ENCODE results near the gene APOOL. TPM values are rescaled to one million over a fixed set of nuclear protein-coding genes. Genes with fewer than 3 reads are reported as not detected.

The APOOL gene
- total and polyA plus RNA-seq, 7 experiments from 2014 or later: 6.1 to 14.8 (median 9.4) TPM

DNA sequence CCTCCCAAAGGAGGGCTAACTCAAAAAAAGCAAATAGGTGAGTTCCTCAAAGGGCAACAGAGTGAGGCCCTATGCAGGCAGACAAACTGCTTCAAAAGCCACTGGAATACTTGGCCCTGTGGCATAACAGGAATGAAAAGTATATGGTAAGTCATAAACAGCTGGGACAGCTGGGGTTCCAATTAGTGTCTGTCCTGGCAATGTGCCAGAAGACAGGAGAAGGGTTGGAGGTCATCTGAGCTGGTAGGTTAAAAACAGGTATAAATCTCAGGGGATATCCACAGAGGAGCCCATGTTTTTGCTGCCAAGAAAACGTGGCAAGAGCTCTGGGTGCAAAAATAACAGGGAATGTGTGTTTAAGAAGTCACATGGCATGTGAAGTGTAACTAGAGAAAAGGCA, 111.6 kb downstream of the APOOL start:
- H3K27me3 Mint-ChIP-seq: no peaks in the 10 kb centered on the region

DNA sequence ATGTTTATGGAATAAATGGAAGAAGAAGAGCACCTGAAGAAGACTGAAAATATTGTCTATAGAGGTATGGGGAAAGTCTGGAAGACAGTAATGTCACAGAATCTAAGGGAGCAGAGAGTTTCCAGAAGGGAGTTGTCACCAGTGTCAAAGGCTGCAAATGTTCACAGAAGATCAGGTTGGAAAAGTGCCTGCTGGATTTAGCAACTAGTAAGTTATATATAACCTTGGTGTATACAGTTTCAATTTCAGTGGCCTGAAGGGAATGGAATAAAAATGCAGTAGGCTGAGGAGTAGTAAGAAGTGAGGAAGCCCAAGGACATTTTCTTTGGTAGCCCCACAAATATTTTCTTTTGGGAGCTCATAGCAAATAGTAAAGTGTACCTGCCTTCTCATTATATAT, 132.7 kb downstream of the APOOL start:
- H3K9me3 ChIP-seq (ENCODE audit: control insufficient read depth in 2 of 3, low read length in 3 of 3): no peaks in the 10 kb centered on the region
- CTCF ChIA-PET: no interaction called here
- no peak overlapping the region for H3K27ac ChIP-seq (ENCODE audit: low read depth, low read length)
- no peaks in the 10 kb centered on the region for H3K4me1 ChIP-seq (ENCODE audit: control insufficient read depth in 2 of 2, insufficient read depth in 2 of 2, low read length in 2 of 2)
- Mint-ChIP-seq H3K27me3 (peaks cover 0 to 5% (median 2%) of the 10 kb centered on the region in 5 donors), H3K4me3 (no peak overlapping the region), H3K4me1 (no peaks in the 10 kb centered on the region), H3K9me3 (peaks cover 0 to 9% (median 0%) of the 10 kb centered on the region in 11 donors), H3K36me3 (no peaks in the 10 kb centered on the region), H3K27ac (no peak overlapping the region)
- no peak overlapping the region for H3K4me3 ChIP-seq (ENCODE audit: low read length)
- intact Hi-C loops (cut with micrococcal nuclease): no loop called here
- no peaks in the 10 kb centered on the region for H3K27me3 ChIP-seq (ENCODE audit: control insufficient read depth in 2 of 2, insufficient read depth in 2 of 2, low read length in 2 of 2)
- POLR2A ChIA-PET: no interaction called here
- H3K36me3 ChIP-seq (ENCODE audit: control insufficient read depth in 2 of 3, insufficient read depth in 3 of 3, low read length in 3 of 3): no peaks in the 10 kb centered on the region
- DNase-seq (no peak), ATAC-seq (no peak)

More for the DNA sequence above, 111.6 kb downstream of the APOOL start:
- POLR2A ChIA-PET: no interaction called here
- Histone ChIP-seq H3K4me3 (ENCODE audit: low read length) (no peak overlapping the region), H3K4me1 (ENCODE audit: control insufficient read depth in 2 of 2, insufficient read depth in 2 of 2, low read length in 2 of 2) (no peaks in the 10 kb centered on the region), H3K27me3 (ENCODE audit: control insufficient read depth in 2 of 2, insufficient read depth in 2 of 2, low read length in 2 of 2) (no peaks in the 10 kb centered on the region), H3K9me3 (ENCODE audit: control insufficient read depth in 2 of 3, low read length in 3 of 3) (no peaks in the 10 kb centered on the region), H3K36me3 (ENCODE audit: control insufficient read depth in 2 of 3, insufficient read depth in 3 of 3, low read length in 3 of 3) (no peaks in the 10 kb centered on the region), H3K27ac (ENCODE audit: low read depth, low read length) (no peak overlapping the region)
- CTCF ChIA-PET: no interaction called here
- Mint-ChIP-seq H3K4me3 (no peak overlapping the region), H3K9me3 (no peaks in the 10 kb centered on the region), H3K4me1 (no peaks in the 10 kb centered on the region), H3K36me3 (no peaks in the 10 kb centered on the region), H3K27ac (no peak overlapping the region)
- ATAC-seq (no peak), DNase-seq (no peak)
- intact Hi-C loops (cut with micrococcal nuclease): loop anchor here in 1 of 2 donors (10.0 kb wide), 1 partner anchor 1830 kb away; no protein-coding TSS in a partner anchor

DNA sequence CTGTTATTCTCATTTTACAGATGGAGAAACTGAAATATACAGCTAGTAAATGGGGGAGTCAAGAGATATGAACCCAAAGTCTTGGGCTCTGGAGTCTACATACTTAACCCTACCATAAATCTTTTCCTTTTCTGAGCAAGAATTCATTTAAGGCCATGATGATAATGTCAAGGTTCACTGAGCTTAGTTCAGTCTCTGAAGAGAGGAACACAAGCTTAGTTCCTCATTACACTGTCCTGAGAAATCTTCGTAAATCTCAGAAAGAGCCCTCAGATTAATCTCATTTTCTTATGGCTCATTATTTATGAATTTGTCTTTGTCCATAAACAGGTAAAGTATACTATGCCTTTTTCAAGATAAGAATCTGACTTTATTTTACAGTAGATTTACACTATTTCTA, 135.7 kb downstream of the APOOL start:
- Histone ChIP-seq H3K27me3 (ENCODE audit: control insufficient read depth in 2 of 2, insufficient read depth in 2 of 2, low read length in 2 of 2) (no peaks in the 10 kb centered on the region), H3K36me3 (ENCODE audit: control insufficient read depth in 2 of 3, insufficient read depth in 3 of 3, low read length in 3 of 3) (no peaks in the 10 kb centered on the region), H3K9me3 (ENCODE audit: control insufficient read depth in 2 of 3, low read length in 3 of 3) (no peaks in the 10 kb centered on the region), H3K4me1 (ENCODE audit: control insufficient read depth in 2 of 2, insufficient read depth in 2 of 2, low read length in 2 of 2) (no peaks in the 10 kb centered on the region), H3K4me3 (ENCODE audit: low read length) (no peak overlapping the region), H3K27ac (ENCODE audit: low read depth, low read length) (no peak overlapping the region)
- ATAC-seq: no peak
- H3K9me3 Mint-ChIP-seq: peaks cover 0 to 4% (median 0%) of the 10 kb centered on the region in 11 donors
- intact Hi-C loops (cut with micrococcal nuclease): no loop called here
- no peak for DNase-seq
- no peaks in the 10 kb centered on the region for H3K36me3 Mint-ChIP-seq
- CTCF ChIA-PET: no interaction called here
- peaks cover 0 to 4% (median 0%) of the 10 kb centered on the region in 5 donors for H3K27me3 Mint-ChIP-seq
- H3K27ac Mint-ChIP-seq: no peak overlapping the region
- H3K4me3 Mint-ChIP-seq: no peak overlapping the region
- no peaks in the 10 kb centered on the region for H3K4me1 Mint-ChIP-seq
- POLR2A ChIA-PET: no interaction called here

DNA sequence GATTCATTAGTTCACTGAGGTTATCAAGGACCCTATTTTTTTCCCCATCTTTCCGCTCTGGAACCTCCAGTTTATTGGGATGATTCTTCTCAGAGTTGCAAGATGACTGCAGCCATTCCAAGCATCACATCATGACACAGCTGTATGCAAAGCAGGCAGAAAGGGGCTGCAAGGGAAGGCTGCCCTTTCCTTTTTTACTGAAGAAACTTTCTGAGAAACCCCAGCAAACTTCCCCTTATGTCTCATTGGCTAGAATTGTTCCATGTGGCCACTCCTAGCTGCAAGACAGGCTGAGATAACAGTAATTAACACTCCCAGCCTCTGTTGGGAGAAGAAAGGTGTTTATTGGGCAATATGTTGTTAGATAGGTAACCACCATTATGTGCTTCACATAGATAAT, 137.3 kb downstream of the APOOL start:
- no peak overlapping the region for H3K4me3 Mint-ChIP-seq
- ChIA-PET POLR2A (no interaction called here), CTCF (interaction anchor here (0.6 kb wide), 1 partner anchor 192 kb away, joined by 3 read pairs; no protein-coding TSS in a partner anchor)
- H3K27ac ChIP-seq (ENCODE audit: low read depth, low read length): no peak overlapping the region
- no peak for ATAC-seq
- intact Hi-C loops (cut with micrococcal nuclease): no loop called here
- no peaks in the 10 kb centered on the region for H3K9me3 ChIP-seq (ENCODE audit: control insufficient read depth in 2 of 3, low read length in 3 of 3)
- H3K27me3 ChIP-seq (ENCODE audit: control insufficient read depth in 2 of 2, insufficient read depth in 2 of 2, low read length in 2 of 2): no peaks in the 10 kb centered on the region
- no peaks in the 10 kb centered on the region for H3K4me1 Mint-ChIP-seq
- H3K27me3 Mint-ChIP-seq: no peaks in the 10 kb centered on the region
- no peaks in the 10 kb centered on the region for H3K36me3 Mint-ChIP-seq
- no peaks in the 10 kb centered on the region for H3K9me3 Mint-ChIP-seq
- H3K27ac Mint-ChIP-seq: no peak overlapping the region
- no peaks in the 10 kb centered on the region for H3K36me3 ChIP-seq (ENCODE audit: control insufficient read depth in 2 of 3, insufficient read depth in 3 of 3, low read length in 3 of 3)
- no peak for DNase-seq
- H3K4me1 ChIP-seq (ENCODE audit: control insufficient read depth in 2 of 2, insufficient read depth in 2 of 2, low read length in 2 of 2): no peaks in the 10 kb centered on the region
- H3K4me3 ChIP-seq (ENCODE audit: low read length): no peak overlapping the region

Other genes with a start within 250 kb of the APOOL start
- not detected for gene SATL1, start 239.9 kb downstream of the APOOL start, total RNA-seq
- gene SATL1, start 239.9 kb downstream of the APOOL start, polyA plus RNA-seq: not detected
- gene ZNF711, start 240.1 kb downstream of the APOOL start, total RNA-seq: 1 to 10 TPM in 4 of 5 experiments, under 1 TPM in 1; 0.27 to 2.1 (median 1.6) TPM
- 1 to 10 TPM; 1.8 to 2.9 TPM for gene ZNF711, start 240.1 kb downstream of the APOOL start, polyA plus RNA-seq